A549 (cell line): ENCODE data around the gene DDX10.

Experiments used
- CHD2 ChIP-seq: fragments of 150-350 bp; IDR thresholded peaks from 2 replicates; pipeline ENCODE4 v1.6.1; 2014; ENCODE audit warnings: low read length; ENCODE audit not compliant: partially characterized antibody
- CTCF ChIP-seq: fragments of >200 bp; sonication (Bioruptor Twin); formaldehyde crosslinking; IDR thresholded peaks from 3 replicates; pipeline ENCODE4 v1.5.1; 2016
- E2F6 ChIP-seq: IDR thresholded peaks from 2 replicates; pipeline ENCODE4 v1.6.1; 2012; ENCODE audit warnings: low read depth, borderline replicate concordance
- FOSL2 ChIP-seq, 2 experiments: fragments of 450-650 bp in 1 of 2; fragments of >200 bp in 1 of 2; sonication (Bioruptor Twin) in 1 of 2; formaldehyde crosslinking; IDR thresholded peaks; 2 replicates each; pipeline versions ENCODE4 v1.5.0 to v1.6.1; 2016 to 2020; ENCODE audit warnings: mild to moderate bottlenecking in 1 of 2, moderate library complexity in 1 of 2
- PBX3 ChIP-seq: IDR thresholded peaks from 2 replicates; pipeline ENCODE4 v1.6.1; 2012
- POLR2A ChIP-seq: IDR thresholded peaks from 2 replicates; pipeline ENCODE4 v1.6.1; 2012; ENCODE audit warnings: mild to moderate bottlenecking, low read length
- RARB ChIP-seq: fragments of 250-450 bp; sonication (Bioruptor Pico); IDR thresholded peaks from 2 replicates; pipeline ENCODE4 v1.8.0; 2021; ENCODE audit warnings: mild to moderate bottlenecking, moderate library complexity
- USF2 ChIP-seq: fragments of 450-650 bp; IDR thresholded peaks from 2 replicates; pipeline ENCODE4 v1.6.1; 2014; ENCODE audit warnings: antibody characterized with exemption
- ZNF302 ChIP-seq: fragments of 250-450 bp; sonication (Bioruptor Pico); IDR thresholded peaks from 2 replicates; pipeline ENCODE4 v1.9.0; 2021; ENCODE audit warnings: inconsistent platforms, mild to moderate bottlenecking, moderate library complexity

GRCh38 chr11:108724974-108725689 lies 60.3 kb downstream of the DDX10 start:
- TF ChIP-seq E2F6: no peak
- TF ChIP-seq RARB (CRISPR knock-in tag): no peak
- TF ChIP-seq POLR2A: no peak
- no peak for TF ChIP-seq CTCF
- no peak for TF ChIP-seq PBX3
- TF ChIP-seq FOSL2 (IDR thresholded peaks at IDR 0.05): no peak
- no peak for TF ChIP-seq FOSL2 (CRISPR knock-in tag; IDR thresholded peaks at IDR 0.05)
- no peak for TF ChIP-seq USF2
- no peak for TF ChIP-seq CHD2
- no peak for TF ChIP-seq ZNF302 (CRISPR knock-in tag)
